HEK293T (cell line): ENCODE results near the gene ADD1.

ENCODE experiments used
- BHLHE40 ChIP-seq: fragments of 450-650 bp; IDR thresholded peaks from 2 replicates; pipeline ENCODE4 v1.6.1; 2016; ENCODE audit warnings: mild to moderate bottlenecking, moderate library complexity, borderline replicate concordance
- CTBP1 ChIP-seq: fragments of 450-650 bp; IDR thresholded peaks from 2 replicates; pipeline ENCODE4 v1.6.1; 2016; ENCODE audit warnings: borderline replicate concordance
- FOXA1 ChIP-seq: fragments of 450-650 bp; IDR thresholded peaks from 2 replicates; pipeline ENCODE4 v1.6.1; 2016; ENCODE audit warnings: mild to moderate bottlenecking
- FOXK2 ChIP-seq: fragments of 450-650 bp; IDR thresholded peaks from 2 replicates; pipeline ENCODE4 v1.6.1; 2016; ENCODE audit warnings: mild to moderate bottlenecking
- FOXM1 ChIP-seq: fragments of 450-650 bp; IDR thresholded peaks from 2 replicates; pipeline ENCODE4 v1.6.1; 2017; ENCODE audit warnings: mild to moderate bottlenecking, borderline replicate concordance
- HDGF ChIP-seq: fragments of 450-650 bp; IDR thresholded peaks from 2 replicates; pipeline ENCODE4 v1.6.1; 2017; ENCODE audit warnings: antibody characterized with exemption, borderline replicate concordance
- PKNOX1 ChIP-seq: fragments of 450-650 bp; IDR thresholded peaks from 2 replicates; pipeline ENCODE4 v1.6.1; 2016
- SP1 ChIP-seq: fragments of 450-650 bp; IDR thresholded peaks from 2 replicates; pipeline ENCODE4 v1.6.1; 2017
- SUZ12 ChIP-seq: fragments of 450-650 bp; IDR thresholded peaks from 2 replicates; pipeline ENCODE4 v1.6.1; 2016; ENCODE audit warnings: mild to moderate bottlenecking
- ZNF384 ChIP-seq: fragments of 450-650 bp; IDR thresholded peaks from 2 replicates; pipeline ENCODE4 v1.6.1; 2016

DNA sequence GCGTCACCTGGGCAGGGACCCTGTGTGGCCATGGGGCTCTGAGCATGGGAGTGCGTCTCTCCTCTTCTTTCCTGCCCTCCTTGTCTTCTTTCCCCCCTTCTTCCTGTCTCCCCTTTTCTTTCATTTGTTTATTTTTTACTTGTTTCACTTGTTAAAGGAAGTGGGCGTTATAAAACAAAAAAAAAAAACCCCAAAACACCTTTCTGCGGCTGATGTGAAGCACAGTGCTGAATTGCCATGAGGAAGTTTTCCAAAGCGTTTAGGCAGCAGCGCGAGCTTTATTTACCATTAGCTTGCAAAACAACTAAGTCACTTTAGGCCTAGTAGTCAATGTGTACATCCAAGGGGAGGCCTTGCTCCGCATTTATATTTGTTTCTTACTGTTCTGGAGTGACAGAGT lies 62.6 kb downstream of the ADD1 start:
- TF ChIP-seq FOXM1 (no peak), SP1 (no peak), ZNF384 (no peak), FOXA1 (no peak), SUZ12 (no peak), CTBP1 (no peak), HDGF (no peak), BHLHE40 (no peak), PKNOX1 (no peak), FOXK2 (no peak)
